ENCODE measurements around the gene MLH1. TPM values are rescaled to one million over a fixed set of nuclear protein-coding genes. Genes with fewer than 3 reads are reported as not detected.

Gene MLH1
- total and polyA plus RNA-seq, 10 of the 15 experiments (the other 5 are each of a cell fraction or from before 2014, with no cell fraction given) = 58.6 to 109 (median 81.4) TPM

GRCh38 chr3:37075955-37076354 is 82.6 kb downstream of the MLH1 start:
- no TSS peak for BruUV-seq (replicated peaks)
- Histone ChIP-seq H4K20me1 (ENCODE audit: control insufficient read depth, insufficient read depth) (no peaks in the 10 kb centered on the region), H3K4me2 (ENCODE audit: control insufficient read depth, insufficient read depth) (no peak overlapping the region), H3K27me3 (replicated peaks in 1 of 2; ENCODE audit: control insufficient read depth in 2 of 2, insufficient read depth in 2 of 2, low read length in 1 of 2) (no peaks in the 10 kb centered on the region), H3K36me3 (ENCODE audit: control insufficient read depth in 2 of 2, insufficient read depth in 2 of 2, low read length in 1 of 2) (peaks cover 0 to 4% of the 10 kb centered on the region in 2 experiments; a peak in 2 of 4 replicates), H3K27ac (ENCODE audit: control insufficient read depth, insufficient read depth) (no peak overlapping the region), H3K79me2 (ENCODE audit: control insufficient read depth, insufficient read depth, low read length) (no peaks in the 10 kb centered on the region), H3K9me3 (replicated peaks; ENCODE audit: control insufficient read depth, insufficient read depth, low read length) (no peaks in the 10 kb centered on the region), H3K9ac (ENCODE audit: control insufficient read depth, insufficient read depth, low read length) (no peak overlapping the region), H3K4me1 (ENCODE audit: control insufficient read depth, insufficient read depth, low read length) (no peaks in the 10 kb centered on the region), H2AFZ (ENCODE audit: control insufficient read depth, low read depth, low read length) (no peak overlapping the region), H3K4me3 (no peak overlapping the region)
- TF ChIP-seq SMAD1 (IDR thresholded peaks at IDR 0.05; ENCODE audit: low read depth, partially characterized antibody) = no peak
- TF ChIP-seq NFYB (IDR thresholded peaks at IDR 0.05; ENCODE audit: insufficient read depth, low read depth, low read length) = no peak
- no peak for TF ChIP-seq HDAC2 (IDR thresholded peaks at IDR 0.05)
- no peak for TF ChIP-seq EGR1 (IDR thresholded peaks at IDR 0.05; ENCODE audit: borderline replicate concordance in 1 of 2, low read depth in 2 of 2, low read length in 2 of 2)
- TF ChIP-seq ATF2 (IDR thresholded peaks at IDR 0.05; ENCODE audit: low read length) = no peak
- TF ChIP-seq NBN (IDR thresholded peaks at IDR 0.05) = no peak
- TF ChIP-seq SMAD5 (IDR thresholded peaks at IDR 0.05; ENCODE audit: low read depth) = no peak
- no peak for TF ChIP-seq ZNF274 (IDR thresholded peaks at IDR 0.05; ENCODE audit: insufficient read depth, insufficient read length)
- no peak for FAIRE-seq
- RAD21 ChIA-PET (ENCODE audit: unreplicated experiment) = no interaction called here
- CTCF ChIA-PET = no interaction called here
- WGBS (ENCODE audit: insufficient coverage, insufficient replicate concordance, low lambda C conversion rate, missing lambda C conversion rate) = 100% methylated on average over 1 of the region's 1 CpG
- no peak for ATAC-seq
- no peak for DNase-seq (ENCODE audit: low read depth, low spot score)
- SMC1A ChIA-PET (ENCODE audit: uncharacterized antibody, unreplicated experiment) = no interaction called here
- POLR2A ChIA-PET = no interaction called here
- in situ Hi-C loops (cut with MboI) (no loop called here), intact Hi-C loops (cut with micrococcal nuclease; ENCODE audit: unreplicated experiment) (no loop called here)

Measured in GM12878 (cell line).